Suprapubic skin (tissue), 3 donors: ENCODE results near the gene EMP2.

ENCODE experiments used
- POLR2AphosphoS5 ChIP-seq, 3 donors: sonication (generic); formaldehyde crosslinking; IDR thresholded peaks; one replicate each; pipeline ENCODE4 v1.6.1; 2017; ENCODE audit warnings: antibody characterized with exemption in 3 of 3
- TF ChIP-seq, protein P1 (sequence below), 2 donors: fragments of 200-600 bp in 1 of 2; fragments of 450-650 bp in 1 of 2; sonication (generic) in 1 of 2; IDR thresholded peaks; one replicate each; pipeline ENCODE4 v1.5.1; 2016 to 2019; ENCODE audit warnings: antibody characterized with exemption in 2 of 2, mild to moderate bottlenecking in 1 of 2, moderate library complexity in 1 of 2

DNA sequence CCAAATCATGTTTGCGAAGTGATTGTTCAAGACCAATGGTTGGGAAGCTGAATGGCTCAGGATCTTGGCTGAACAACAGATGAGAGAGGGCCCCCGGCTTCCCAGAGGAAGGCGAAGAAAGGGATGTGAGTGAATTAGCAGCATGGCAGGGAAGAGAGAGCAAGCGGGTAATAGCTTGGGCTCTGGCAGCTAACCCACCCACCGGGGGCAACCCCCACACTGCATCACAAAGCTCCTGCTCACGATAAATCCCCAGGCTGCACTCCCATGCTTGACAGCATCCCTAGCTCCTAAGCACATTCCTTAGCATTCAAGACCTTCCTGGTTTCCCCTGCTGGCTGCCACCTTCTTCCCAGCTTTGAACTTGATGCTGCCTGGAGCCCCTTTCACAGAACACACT lies 26.2 kb upstream of the EMP2 start:
- TF ChIP-seq, protein P1, sequence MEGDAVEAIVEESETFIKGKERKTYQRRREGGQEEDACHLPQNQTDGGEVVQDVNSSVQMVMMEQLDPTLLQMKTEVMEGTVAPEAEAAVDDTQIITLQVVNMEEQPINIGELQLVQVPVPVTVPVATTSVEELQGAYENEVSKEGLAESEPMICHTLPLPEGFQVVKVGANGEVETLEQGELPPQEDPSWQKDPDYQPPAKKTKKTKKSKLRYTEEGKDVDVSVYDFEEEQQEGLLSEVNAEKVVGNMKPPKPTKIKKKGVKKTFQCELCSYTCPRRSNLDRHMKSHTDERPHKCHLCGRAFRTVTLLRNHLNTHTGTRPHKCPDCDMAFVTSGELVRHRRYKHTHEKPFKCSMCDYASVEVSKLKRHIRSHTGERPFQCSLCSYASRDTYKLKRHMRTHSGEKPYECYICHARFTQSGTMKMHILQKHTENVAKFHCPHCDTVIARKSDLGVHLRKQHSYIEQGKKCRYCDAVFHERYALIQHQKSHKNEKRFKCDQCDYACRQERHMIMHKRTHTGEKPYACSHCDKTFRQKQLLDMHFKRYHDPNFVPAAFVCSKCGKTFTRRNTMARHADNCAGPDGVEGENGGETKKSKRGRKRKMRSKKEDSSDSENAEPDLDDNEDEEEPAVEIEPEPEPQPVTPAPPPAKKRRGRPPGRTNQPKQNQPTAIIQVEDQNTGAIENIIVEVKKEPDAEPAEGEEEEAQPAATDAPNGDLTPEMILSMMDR (IDR thresholded peaks at IDR 0.05), result no peak
- no peak for TF ChIP-seq POLR2AphosphoS5 (IDR thresholded peaks at IDR 0.05)
